HuH-7 (cell line): ENCODE measurements around the gene TMEM245.
"Not testable (repeated sequence)": the region's sequence is repeated elsewhere in the genome, so short reads cannot be mapped to it uniquely, and the experiment has no call there.

Experiments
- DNase-seq: peaks from one replicate; pipeline ENCODE4 v3.0.0; 2011; ENCODE audit warnings: low spot score

TMEM245 gene

GRCh38 chr9:108991479-108991878 is 128.3 kb downstream of the TMEM245 start:
- no peak for DNase-seq

DNA sequence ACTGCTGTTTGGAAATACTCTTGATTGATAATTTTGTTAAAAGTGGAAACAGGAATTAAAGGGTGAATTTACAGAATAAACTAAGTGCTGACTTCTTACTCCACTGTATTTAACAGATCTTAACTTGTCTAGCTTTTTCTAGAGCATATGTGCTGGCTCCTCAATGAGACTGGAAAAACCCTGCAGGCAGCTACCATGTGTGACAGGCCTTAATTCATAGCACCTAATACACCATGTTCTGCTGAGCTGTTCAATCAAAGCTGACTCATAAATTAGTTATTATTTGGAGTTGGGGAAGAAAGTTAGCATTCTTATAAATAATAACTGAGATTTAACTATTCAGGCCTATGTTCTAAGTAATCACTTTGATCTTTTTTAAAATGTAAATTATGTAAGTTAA is 135.9 kb downstream of the TMEM245 start:
- no peak for DNase-seq

DNA sequence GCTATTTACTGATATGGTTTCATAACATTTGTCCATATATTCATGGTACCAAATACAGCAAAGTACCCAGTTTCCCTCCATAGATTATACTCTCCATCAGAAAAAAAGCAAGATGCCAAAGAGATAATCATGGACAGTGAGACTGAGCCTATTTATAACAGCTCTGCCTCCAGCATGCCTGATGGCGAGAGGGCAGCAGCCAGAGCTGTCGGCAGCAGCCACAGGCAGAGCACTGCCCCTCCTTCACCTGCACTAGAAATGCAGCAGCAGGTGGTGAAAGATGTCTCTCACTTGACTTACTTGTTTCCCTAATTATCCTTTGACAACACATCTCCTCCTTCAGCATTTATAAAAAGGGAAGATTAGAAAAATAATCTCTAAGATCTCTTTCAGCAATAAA is 138.9 kb downstream of the TMEM245 start:
- DNase-seq: no peak

DNA sequence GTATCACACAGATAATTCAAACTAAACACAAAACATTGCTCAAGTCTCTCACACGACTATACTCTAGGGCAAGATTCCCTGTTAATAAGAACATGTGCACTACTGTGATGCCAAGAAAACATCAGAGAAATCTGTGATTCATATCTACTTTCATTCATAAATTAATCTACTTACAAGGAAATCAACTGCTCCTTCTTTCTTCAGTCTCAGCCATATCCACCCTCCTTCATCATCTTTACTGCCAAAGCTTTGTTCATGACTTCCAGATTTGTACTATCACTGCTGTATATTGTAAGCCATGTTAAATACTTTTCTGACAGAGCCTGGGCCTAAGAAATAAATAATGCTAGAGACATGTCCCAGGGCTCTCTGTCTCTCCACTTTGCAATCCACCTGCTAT is 141.5 kb downstream of the TMEM245 start:
- no peak for DNase-seq

GRCh38 chr9:108973895-108974294 is 145.9 kb downstream of the TMEM245 start:
- DNase-seq: no peak

DNA sequence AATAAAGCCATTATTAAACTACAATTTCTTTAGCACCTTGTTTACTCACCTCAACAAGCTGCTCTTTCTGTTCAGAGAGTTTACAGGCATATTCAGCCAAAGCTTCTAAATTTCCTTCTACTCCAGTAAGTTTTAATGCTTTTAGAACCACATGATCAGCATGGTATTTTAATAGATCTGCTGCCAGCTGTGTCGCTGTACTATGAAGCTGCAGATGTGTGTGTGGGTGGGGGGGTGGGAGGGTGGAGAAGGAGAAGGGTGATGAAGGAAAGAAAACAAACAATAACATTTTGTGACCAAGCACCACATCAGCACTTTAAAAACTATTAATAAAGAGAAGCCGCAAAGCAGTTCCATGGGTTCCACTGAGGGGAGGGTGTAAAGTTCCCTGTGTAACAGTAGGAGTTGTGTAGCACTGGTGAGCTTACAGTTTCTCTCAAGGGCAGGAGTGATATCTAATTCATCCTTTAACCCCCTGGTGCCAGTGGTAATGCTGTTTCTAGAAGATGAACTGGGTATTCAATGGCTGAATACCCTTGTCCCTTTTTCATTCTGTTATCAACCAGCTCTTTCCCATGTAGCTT is 147.0 kb downstream of the TMEM245 start:
- no peak for DNase-seq

- no peak for DNase-seq
Measured at GRCh38 chr9:108972186-108972585, 147.6 kb downstream of the TMEM245 start.

DNA sequence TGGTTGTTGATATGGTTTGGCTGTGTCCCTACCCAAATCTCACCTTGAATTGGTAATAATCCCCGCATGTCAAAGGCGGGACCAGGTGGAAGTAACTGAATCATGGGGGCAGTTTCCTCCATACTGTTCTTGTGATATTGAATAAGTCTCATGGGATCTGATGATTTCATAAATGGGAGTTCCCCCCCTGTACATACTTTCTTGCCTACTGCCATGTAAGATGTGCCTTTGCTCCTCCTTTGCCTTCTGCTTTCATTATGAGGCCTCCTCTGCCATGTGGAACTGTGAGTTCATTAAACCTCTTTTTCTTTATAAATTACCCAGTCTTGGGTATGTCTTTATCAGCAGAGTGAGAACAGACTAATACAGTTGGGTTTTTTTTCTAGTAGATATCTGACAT is 148.4 kb downstream of the TMEM245 start:
- DNase-seq: not testable (repeated sequence)

- DNase-seq: no peak
Measured at GRCh38 chr9:108967916-108968315, 151.8 kb downstream of the TMEM245 start.
